Vagina (tissue), 2 donors: ENCODE measurements around the gene ITFG1.

Source experiments
- POLR2A ChIP-seq, 2 donors: fragments of 450-650 bp; IDR thresholded peaks; one replicate each; pipeline ENCODE4 v1.6.1; 2017; ENCODE audit warnings: antibody characterized with exemption in 2 of 2, mild to moderate bottlenecking in 2 of 2, moderate library complexity in 2 of 2
- POLR2AphosphoS5 ChIP-seq, 2 donors: sonication (generic); formaldehyde crosslinking; IDR thresholded peaks; one replicate each; pipeline ENCODE4 v1.9.0; 2017; ENCODE audit warnings: antibody characterized with exemption in 2 of 2, mild to moderate bottlenecking in 2 of 2, low read depth in 1 of 2; ENCODE audit not compliant: insufficient read depth in 1 of 2
- TF ChIP-seq, protein P1 (sequence below), 3 experiments: fragments of 450-650 bp in 2 of 3; fragments of 200-600 bp in 1 of 3; sonication (generic) in 1 of 3; IDR thresholded peaks; one replicate each; pipeline ENCODE4 v1.5.1; 2017 to 2019; ENCODE audit warnings: antibody characterized with exemption in 3 of 3, mild to moderate bottlenecking in 2 of 3, moderate library complexity in 2 of 3

DNA sequence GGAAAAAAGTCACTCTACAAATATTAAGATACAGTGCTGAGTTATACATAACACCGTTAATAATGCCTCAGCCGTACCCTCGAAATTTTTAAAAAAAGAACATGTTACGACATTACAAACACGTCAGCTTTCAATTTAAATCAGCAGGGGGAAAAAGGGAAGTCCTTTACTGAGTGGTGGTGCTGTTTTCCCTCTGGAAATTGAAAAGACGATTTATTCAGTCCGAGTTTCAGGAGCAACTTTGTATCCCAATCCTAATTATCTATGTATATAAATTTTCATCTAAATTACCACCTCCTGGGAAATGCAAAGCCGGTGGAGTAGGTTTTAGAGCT lies 318.4 kb downstream of the ITFG1 start:
- TF ChIP-seq, protein P1, sequence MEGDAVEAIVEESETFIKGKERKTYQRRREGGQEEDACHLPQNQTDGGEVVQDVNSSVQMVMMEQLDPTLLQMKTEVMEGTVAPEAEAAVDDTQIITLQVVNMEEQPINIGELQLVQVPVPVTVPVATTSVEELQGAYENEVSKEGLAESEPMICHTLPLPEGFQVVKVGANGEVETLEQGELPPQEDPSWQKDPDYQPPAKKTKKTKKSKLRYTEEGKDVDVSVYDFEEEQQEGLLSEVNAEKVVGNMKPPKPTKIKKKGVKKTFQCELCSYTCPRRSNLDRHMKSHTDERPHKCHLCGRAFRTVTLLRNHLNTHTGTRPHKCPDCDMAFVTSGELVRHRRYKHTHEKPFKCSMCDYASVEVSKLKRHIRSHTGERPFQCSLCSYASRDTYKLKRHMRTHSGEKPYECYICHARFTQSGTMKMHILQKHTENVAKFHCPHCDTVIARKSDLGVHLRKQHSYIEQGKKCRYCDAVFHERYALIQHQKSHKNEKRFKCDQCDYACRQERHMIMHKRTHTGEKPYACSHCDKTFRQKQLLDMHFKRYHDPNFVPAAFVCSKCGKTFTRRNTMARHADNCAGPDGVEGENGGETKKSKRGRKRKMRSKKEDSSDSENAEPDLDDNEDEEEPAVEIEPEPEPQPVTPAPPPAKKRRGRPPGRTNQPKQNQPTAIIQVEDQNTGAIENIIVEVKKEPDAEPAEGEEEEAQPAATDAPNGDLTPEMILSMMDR (IDR thresholded peaks at IDR 0.05) = no peak
- TF ChIP-seq POLR2A (IDR thresholded peaks at IDR 0.05) = no peak
- no peak for TF ChIP-seq POLR2AphosphoS5 (IDR thresholded peaks at IDR 0.05; ENCODE audit: insufficient read depth in 1 of 2, low read depth in 1 of 2)
